Prostate gland (tissue), 2 donors: ENCODE measurements around the gene CCIN.

ENCODE experiments used
- POLR2A ChIP-seq: fragments of 450-650 bp; IDR thresholded peaks from one replicate; pipeline ENCODE4 v1.6.1; 2016; ENCODE audit warnings: antibody characterized with exemption, mild to moderate bottlenecking
- POLR2AphosphoS5 ChIP-seq: sonication (generic); formaldehyde crosslinking; IDR thresholded peaks from one replicate; pipeline ENCODE4 v1.6.1; 2017; ENCODE audit warnings: antibody characterized with exemption
- TF ChIP-seq, protein P1 (sequence below), 4 experiments: fragments of 200-600 bp in 2 of 4; fragments of 450-650 bp in 2 of 4; sonication (generic) in 2 of 4; IDR thresholded peaks; 1 replicate in 3 of 4; 2 replicates in 1 of 4; pipeline ENCODE4 v1.5.1; 2016 to 2019; ENCODE audit warnings: antibody characterized with exemption in 4 of 4, mild to moderate bottlenecking in 2 of 4, moderate library complexity in 2 of 4

DNA sequence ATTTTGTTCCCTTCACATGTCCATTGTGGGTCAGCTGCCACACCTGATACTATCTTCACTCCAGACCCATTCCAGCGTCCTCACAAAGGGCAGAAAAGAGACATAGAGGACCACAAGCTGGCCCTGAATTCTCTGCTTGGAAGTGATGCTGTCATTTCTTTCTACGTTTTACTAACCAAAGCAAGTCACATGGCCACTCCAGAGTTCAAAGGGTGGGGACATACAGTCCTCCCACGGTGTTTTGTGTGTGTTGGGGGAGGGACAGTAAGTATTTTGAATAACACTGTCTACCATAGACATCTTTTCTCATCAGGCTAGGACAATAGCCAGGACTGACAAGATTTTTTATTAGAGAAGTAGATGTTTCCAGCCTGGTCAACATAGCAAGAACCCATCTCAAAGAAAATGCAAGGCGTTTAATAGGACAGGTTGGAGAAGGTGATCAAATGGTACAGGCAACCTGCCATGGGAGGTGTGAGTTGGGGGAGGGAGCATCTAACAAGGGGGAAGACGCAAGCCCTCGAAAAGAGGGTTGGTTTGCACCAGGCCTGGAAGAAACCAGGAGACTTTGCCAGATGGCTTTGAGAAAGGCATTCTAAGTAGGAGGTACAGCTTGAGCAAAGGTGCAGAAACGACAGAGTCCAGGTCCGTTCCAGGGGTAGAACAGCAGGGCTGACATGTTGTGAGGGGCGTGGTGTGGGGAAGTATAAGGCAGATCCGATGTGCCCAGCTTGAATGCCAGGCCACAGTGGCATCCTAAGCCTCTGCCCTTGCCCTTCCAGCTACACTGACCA lies 43.9 kb upstream of the CCIN start:
- TF ChIP-seq, protein P1, sequence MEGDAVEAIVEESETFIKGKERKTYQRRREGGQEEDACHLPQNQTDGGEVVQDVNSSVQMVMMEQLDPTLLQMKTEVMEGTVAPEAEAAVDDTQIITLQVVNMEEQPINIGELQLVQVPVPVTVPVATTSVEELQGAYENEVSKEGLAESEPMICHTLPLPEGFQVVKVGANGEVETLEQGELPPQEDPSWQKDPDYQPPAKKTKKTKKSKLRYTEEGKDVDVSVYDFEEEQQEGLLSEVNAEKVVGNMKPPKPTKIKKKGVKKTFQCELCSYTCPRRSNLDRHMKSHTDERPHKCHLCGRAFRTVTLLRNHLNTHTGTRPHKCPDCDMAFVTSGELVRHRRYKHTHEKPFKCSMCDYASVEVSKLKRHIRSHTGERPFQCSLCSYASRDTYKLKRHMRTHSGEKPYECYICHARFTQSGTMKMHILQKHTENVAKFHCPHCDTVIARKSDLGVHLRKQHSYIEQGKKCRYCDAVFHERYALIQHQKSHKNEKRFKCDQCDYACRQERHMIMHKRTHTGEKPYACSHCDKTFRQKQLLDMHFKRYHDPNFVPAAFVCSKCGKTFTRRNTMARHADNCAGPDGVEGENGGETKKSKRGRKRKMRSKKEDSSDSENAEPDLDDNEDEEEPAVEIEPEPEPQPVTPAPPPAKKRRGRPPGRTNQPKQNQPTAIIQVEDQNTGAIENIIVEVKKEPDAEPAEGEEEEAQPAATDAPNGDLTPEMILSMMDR (IDR thresholded peaks at IDR 0.05), result no peak
- TF ChIP-seq POLR2AphosphoS5, result no peak
- TF ChIP-seq POLR2A, result no peak
